Fibroblast of peridontal ligament (primary cell): ENCODE measurements around the gene JCAD.

Source experiments
- DNase-seq: peaks from one replicate; pipeline ENCODE4 v3.0.0-alpha.2; 2010; ENCODE audit errors: extremely low read depth

Gene JCAD

DNA sequence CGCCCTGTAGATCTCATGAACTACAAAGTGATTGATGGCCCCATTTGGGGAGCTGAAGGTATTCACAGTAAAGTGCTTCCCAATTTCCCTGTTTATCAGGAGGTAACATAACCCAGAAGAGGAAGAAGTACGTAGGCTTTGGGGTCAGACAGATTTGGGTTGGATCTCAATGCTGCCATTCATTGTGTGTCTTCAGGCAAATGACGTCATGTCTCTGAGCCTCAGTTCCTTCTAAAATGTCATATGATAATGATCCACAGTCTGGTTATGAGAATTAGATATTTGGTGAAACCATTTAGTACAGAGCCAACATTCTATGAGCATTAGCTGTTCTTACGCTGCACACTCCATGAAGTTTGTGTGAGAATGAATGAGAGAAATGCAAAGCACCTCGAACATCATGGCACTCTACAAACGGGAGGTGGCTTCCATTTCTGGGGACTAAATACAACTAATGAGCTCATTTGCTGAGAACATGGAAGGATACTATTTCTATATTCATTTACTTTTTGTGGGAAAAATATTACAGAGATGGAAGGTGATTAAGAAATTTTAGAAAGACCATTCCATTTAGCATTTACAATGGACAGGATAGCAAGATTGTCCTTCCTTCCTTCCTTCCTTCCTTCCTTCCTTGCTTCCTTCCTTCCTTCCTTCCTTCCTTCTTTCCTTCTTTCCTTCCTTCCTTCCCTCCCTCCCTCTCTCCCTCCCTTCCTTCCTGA lies 13.8 kb upstream of the JCAD start:
- DNase-seq: no peak

DNA sequence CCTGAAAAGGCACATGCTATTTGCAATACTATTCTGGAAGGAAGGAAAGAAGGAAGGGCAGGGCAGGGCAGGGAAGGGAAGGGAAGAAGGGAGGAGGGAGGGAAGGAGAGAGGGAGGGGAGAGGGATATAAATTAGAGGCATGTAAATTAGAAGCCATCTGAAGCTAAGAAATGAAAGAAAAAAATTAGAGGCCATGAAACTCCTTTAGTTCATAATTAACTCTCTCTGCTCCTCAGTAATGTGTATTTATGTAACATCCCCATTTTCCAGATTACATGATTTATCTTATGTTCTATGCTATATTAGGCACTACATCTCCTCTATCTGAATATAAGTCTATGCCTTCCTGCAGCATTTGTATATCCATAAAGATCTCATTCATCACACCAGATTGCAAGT lies 12.7 kb upstream of the JCAD start:
- no peak for DNase-seq

DNA sequence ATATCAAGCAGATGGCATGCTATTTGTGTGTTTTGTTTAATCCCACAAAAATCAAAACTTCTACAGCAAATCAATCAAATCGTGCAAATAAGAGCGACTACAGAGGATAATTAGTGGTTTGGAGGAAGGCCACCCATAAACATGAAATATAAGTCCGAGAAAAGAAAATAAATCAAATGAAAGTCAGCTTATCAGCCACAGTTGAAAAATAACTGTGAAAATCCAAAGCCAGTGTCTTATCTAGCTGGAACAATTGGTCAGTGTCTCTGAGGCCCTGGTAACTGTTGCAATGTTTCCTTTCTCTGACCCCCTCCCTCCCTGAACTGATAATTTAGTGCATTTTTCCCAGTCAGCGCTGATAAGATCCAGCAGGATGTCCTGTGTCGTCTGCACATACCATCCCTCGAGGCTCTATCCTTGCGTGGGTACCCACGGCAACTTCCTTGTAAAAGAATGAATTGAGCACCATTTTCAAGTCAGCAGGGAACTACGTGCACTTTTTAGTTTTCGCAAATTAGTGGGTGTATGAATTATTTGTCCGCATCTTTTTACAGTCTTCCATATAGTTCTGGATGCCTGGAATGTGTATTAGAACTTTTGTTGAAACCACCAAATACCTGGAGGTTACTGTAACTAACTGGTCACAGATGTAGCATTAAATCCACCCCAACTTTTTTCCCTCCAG lies 10.8 kb upstream of the JCAD start:
- DNase-seq: peak; percentile 81

DNA sequence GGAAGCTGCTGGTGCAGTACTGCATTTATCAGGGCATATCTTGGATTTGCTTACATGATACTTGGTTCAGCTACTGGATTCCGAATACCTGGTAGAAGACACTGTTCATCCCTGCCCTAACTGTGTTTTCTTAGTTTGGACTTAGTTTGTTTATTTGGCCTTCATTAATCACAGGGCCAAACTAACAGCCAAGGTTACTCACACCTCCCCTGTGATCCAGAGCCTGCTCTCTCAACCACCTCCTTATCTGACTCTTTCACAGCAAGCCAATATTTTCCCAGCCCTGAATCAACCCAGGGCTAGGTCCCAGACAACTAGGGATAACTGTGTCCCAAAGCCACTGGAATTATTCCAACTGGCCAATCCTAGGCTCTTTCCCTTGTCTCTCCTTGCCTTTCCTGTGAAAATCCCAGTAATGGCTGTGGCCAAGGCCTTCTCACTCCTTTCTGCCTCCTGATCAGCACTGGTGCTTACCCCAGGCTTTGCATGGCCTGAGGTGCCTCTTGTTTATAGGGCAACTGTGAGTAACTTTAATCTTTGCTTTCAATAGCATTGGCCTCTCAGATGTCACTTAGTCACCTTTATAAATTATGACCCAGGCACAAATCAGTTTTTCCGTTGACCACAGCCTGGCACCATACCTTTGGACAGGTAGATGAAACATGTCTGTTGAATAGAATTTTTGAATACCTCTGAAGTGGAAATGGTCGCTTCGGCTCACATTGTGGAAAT lies 9.3 kb upstream of the JCAD start:
- DNase-seq: no peak

DNA sequence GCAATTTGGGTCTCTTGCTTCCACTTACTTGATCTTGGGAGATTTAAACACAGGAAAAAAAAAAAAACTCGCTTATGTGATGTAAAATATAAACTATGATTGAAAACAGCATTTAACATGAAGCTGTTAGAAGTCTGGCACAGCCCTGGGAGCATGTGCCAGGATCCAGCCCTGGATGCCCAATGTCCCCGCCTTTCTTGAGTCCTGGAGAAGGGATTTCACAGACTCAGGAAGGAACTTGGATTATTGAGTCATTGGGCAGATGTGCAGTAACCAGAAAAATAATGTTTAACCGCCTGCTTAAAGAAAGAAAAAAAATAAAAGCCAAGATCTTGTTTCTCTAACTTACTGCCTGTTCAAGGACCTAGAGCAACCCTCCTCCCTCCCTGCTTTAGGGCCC lies 3.7 kb upstream of the JCAD start:
- peak; percentile 97 for DNase-seq

DNA sequence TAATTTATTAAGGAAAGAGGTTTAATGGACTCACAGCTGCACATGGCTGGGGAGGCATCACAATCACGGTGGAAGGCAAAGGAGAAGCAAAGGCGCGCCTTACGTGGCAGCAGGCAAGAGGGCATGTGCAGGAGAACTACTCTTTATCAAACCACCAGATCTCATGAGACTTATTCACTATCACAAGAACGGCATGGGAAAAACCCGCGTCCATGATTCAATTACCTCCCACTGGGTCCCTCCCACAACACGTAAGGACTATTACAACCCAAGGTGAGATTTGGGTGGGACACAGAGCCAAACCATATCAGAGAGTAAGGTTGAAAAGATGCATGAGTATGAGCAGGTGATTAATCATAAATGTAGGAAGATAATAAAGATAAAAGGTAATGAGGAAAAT lies 3.2 kb upstream of the JCAD start:
- no peak for DNase-seq

DNA sequence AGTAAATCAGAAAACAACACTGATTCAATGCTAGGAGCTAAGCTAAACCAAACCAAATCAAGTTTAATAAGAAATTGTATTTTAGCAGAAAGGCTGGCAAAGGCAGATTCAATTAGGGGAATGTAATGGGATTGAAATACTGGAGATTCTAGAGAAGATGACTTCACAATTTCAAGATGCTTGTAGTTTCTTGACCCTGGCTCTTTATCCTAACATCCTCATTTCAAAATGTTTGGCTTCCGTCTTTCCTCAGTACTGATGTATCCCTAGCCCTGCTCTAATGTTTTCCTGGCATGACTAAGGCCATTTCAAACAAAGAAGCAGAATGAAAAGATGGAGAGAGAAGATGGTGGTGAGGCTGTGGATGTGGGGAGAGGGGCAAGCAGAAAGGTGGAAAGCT lies 2.7 kb upstream of the JCAD start:
- peak; percentile 98 for DNase-seq

DNA sequence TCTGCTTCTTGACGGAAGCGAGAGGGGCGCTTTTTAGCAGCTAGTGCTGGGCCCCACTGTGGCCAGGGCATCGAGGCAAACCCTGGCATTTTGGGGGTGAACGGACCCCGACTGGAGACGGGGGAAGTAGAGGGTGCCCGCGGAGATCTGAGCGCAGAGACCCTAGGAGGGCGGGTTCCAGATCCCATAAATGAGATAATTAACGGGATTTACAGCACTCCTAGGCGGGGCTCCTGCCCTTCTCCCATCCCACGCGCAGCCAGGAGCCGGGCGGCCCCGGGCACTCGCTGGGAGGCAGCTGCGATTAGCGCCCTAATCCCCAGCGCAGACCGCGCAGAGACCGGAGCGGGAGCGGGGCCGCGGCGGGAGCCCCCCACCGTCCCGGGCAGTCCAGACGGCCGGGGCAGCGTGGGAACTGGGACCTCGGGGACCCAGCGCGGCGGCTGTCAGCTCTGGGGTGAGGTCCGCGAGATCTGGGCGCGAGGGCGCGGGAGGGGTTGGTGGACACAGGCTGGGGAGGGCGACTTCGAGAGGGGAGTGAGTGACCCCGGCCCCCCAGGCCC lies 735 bp downstream of the JCAD start:
- no peak for DNase-seq

DNA sequence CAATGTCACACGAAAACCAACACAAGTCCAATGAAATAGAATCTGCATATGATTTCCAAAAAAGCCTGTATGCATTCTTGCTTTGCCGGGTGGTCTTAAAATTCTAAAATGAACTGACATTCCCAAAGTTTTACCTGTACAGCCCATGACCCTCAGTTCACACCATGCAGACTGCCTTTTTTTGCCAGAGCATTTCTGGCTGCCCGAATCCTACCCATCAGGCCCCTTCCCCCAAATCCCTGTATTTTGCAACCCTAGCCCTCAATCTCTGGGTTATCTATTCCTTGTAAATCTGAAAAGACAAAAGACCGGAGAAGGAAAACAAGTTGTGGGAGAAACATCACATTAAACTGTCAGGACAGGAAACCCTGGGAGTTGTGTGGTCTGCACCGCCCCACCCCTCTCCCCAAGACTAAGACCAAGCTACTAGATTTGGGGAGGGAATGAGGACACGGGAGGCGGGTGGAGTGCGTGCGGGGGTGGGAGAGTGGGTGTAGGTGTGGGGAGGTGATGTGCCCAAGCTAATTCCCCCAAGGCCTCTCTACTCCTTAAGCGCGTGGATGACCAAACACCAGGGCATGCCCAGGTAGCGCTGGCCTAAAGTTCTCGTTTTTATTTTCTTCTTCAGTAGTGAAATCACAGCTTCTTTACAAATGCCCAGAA lies 1.4 kb downstream of the JCAD start:
- no peak for DNase-seq

DNA sequence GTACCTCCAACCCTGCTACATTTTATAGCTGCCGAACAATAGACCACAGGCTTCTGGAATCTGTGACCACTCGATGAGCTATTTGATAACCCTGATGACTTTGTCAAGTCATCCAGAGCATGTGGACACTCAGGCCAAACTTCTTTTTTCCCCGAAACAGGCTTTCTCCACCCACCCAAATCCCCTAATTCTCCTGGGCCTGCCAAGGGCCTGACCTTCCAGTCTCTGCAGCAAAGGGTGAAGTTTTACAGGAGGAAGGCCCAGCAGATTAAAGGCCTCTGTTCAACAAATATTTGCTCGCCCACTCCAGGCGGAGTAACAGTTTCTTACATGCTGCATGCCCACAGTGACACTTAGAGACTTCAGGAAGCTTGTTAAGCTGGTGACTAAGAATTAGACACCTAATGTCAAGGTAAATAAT lies 2.0 kb downstream of the JCAD start:
- peak; percentile 34 for DNase-seq

DNA sequence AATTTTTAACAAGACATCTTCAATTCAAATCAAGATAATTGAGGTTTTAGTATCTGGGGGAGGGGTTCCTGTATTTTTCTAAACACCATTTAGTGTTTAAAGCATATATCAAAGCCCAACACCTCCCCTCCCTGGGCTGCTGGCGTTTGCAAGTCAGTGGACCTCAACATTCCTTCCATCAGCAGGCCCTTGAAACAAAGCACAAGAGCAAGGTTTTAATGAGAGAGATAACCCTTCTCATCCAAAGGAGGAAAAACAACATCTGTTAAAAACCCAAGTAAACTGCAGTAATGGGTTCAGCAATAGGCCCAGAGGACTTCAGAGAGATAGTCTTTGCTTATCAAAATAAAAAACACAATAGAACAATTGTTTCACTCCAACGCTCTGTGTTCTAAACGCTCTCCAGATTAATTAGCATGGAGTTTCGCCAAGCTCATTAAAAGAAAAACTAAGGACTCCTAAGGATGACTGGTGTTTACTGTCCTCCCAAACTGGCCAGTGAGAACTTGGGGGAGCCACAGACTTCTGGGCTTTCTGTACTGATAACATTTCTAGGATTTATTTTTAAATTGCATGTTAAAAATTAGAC lies 2.5 kb downstream of the JCAD start:
- no peak for DNase-seq

DNA sequence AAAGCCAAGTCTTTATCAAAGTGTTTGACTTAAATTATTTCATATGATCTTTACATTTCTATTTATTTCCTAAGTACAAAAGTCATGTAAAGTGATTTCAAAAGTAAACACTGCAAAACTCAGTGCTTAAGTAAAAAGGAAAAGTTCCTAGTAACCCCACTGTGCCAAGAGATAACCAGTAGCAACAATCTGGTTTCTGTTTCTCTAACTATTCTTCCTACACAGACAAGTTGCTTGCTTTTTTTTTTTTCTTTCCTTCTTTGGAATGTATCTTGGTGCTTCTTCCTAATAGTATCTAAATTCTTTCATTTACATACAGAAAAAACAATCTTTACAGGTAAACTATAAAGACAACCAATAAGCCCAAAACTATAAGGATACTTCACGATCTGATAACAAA lies 3.1 kb downstream of the JCAD start:
- peak; percentile 65 for DNase-seq

DNA sequence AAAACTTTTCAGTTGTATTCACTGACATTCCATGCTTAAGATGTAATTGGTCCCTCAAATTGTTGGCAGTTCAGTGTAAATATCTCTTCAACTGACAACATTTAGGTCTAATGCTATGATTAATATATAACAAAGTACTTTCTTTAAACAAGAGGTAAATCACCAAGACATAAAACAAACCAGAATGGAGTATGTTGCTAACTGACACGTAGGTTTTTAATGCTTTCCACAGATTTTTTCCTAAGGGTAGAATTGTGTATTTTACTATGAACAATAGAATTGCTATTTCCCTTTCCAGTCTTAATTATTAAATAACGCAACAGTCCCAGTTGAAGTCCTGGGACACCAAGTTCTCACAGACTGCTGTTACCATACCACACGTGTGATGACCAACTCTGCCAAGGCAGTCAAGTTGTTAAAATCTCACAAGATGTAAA lies 4.1 kb downstream of the JCAD start:
- no peak for DNase-seq

DNA sequence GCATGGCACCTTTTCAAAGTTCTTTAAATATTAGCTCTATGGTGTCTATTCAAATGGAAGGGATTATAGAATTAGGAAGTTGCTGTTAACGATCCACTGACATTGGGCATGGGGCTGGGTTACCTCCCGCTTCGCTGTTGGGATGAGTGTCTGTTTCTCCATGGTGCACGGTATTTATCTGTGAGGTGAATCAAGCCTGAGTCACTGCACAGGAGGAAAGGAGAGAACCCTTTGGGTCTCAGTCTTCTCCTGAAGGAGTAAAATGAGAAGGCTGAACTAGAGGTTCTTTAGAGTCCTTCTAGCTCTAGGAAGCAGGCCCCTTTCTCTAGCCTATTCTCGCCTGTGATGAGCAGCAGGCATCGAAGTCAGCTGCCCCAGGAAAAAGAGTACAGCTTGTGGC lies 7.3 kb downstream of the JCAD start:
- no peak for DNase-seq

DNA sequence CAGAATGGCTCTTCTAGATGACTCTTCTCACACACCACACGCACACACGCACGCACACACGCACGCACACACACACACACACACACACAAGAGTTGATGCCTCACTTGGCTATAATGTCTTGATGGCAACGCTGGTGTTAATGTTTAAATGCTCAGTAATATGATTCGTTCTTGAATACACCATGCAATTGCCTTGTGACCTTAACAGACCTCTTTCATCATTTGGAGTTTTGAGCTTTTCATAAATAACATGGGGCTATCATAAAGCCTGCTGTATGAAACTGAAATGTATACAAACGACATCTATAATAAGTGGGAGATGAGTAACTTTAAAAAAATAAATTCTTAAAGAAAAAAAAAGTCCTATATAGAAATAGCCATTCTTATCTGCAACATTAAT lies 8.2 kb downstream of the JCAD start:
- peak; percentile 14 for DNase-seq

DNA sequence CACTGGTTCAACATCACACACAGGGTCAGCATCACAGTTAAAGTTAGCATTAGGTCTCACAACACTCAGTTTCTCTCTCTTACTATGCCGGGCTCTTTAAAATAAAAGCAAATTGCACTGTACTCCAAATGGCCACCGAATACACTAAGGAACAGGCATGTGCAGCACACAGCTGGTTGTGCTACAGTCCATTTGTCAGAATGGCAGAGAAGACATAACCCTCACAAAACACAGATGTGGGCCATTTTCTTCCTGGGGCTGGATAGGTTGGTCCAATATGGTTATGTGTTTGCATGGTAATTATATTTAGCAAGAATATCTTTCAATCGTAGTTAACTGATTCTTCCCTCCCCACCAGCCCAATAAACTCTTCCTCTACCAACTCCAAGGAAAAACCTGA lies 9.0 kb downstream of the JCAD start:
- DNase-seq: no peak

DNA sequence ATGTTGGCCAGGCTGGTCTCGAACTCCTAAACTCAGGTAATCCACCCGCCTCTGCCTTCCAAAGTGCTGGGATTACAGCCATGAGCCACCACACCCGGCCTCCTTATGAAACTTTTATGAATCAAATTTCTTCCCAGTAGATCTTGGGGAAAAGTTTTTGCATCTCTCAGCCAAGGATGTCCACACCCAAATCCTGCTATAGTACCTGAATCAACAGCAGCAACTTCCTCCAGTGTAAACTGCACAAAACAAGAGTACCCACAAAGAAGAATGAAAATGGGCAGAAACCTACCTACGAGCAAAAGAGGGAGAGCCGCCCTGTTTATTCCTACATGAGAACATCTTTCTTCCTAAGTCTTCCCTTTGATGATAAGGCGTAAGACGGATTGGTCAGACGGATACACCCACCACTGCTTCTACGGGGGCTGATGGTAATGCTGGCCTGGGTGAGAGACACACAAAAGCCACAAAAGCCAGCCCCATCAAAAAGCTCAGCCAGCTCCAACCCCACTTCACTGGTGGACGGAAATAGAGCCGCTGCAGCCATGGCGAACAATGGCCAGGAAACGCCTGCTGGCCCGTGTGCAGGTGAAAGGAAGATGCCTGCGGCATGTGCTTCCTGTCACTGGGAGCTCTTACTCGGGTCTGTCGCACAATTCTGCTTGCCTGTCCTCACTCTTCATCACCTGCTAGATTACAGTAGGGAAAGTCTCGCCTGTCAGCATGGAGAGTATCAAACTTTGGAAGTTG lies 10.4 kb downstream of the JCAD start:
- DNase-seq: no peak

DNA sequence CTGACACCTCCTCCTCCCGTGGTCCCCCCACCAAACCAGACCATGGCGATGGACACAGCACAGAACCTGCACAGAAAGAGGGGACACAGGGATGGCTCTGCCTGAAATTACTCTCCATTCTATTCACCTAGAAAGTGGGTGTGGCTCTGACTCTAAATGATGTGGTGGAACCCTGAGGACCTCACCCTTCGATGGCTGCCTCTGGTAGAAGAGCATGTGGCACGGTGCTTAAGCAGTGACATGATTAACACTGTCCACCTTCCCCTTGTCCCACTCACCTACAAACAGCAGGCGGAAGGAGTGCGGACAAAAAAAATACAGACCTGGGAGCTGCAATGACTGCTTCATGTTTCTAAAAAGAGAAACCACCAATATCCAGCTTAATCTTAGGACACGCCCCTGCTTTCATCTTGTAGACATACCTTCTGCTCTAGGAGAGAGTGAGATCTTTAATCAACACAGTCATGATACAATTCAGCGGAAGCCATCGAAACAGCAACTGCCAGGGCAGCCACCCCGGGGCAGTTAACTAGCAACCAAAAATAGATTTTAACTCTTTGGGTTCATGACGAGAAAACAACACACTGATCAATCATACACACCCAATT lies 11.4 kb downstream of the JCAD start:
- no peak for DNase-seq

DNA sequence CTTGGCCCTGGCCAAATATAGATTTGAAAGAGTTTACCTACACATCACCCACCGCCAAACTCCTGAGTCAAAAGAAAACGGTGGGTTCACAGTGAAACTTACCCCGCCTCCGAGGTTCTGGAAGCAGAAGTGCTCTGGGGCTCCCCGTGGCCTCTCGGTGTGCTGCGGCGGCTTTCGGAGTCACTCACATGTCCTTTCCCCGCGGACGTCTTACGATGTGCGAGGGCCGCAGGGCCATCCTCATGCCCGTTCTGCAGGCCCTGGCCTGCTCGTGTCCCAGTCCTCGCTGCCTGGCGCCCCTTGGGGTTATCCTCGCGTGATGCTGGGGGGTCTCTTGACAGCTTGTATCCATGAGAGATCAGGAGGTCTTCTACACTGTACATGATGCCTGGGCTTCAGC lies 12.0 kb downstream of the JCAD start:
- DNase-seq: no peak

DNA sequence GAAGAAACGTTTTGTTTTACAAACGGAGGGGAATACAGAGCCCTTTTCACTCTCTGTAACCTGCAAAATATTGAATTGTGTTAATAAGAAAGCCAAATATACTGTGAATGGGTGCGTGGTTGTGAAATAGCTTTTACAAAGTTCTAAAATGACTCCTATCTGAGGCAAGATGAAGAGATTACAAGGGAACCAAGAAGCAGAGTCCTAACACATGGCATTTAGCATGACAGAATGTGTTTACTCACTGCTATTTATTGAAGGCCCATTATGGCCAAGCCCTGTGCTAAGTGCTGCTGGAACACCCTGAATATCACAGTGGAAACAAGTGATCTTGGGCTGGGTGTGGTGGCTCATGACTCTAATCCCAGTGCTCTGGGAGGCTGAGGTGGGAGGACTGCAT lies 12.9 kb downstream of the JCAD start:
- DNase-seq: no peak

DNA sequence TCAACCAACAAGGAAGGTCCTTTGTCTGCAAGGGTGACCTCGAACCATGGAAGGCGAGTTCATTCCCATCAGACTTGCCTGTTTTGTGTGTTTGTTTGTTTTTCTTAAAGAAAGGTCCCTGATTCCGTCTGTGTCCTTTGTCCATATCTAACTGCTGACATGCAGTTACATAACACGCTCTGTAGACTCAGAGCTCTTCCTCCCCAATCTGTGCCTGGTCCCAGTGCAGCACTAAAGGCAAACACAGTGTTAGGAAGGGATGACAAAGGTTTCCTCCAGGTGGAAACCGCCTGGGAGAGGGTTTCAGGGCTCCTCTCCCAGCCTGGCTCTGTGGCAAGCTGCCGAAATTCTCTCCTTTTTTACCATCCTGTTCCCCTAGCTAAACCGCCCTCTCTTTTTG lies 13.4 kb downstream of the JCAD start:
- no peak for DNase-seq
